ENCODE data around the gene AGXT.

DNA sequence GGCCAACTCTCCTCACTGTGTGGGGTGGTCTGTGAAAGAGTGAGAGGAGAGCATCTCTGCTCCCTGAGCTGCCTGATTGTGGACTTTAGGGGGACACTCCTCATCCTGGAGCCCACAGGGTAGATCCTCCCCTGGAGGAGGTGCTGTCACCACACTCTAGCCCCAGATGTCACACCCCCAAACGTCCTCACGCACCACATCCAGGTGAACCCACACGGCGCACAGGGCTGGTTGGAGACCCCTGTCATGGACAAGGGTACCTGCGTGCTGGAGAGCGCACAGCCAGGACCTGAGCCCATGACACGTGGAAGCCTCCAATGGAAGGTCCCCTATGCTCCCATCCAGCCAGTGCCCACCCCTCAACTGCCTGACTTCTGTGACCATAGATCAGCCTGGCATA, 10.5 kb downstream of the AGXT start:
- TF ChIP-seq, protein P1, sequence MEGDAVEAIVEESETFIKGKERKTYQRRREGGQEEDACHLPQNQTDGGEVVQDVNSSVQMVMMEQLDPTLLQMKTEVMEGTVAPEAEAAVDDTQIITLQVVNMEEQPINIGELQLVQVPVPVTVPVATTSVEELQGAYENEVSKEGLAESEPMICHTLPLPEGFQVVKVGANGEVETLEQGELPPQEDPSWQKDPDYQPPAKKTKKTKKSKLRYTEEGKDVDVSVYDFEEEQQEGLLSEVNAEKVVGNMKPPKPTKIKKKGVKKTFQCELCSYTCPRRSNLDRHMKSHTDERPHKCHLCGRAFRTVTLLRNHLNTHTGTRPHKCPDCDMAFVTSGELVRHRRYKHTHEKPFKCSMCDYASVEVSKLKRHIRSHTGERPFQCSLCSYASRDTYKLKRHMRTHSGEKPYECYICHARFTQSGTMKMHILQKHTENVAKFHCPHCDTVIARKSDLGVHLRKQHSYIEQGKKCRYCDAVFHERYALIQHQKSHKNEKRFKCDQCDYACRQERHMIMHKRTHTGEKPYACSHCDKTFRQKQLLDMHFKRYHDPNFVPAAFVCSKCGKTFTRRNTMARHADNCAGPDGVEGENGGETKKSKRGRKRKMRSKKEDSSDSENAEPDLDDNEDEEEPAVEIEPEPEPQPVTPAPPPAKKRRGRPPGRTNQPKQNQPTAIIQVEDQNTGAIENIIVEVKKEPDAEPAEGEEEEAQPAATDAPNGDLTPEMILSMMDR (IDR thresholded peaks at IDR 0.05 in 8 of 11, conservative IDR thresholded peaks at IDR 0.05 in 3 of 11): no peak
- no peak for TF ChIP-seq POLR2A (IDR thresholded peaks at IDR 0.05)
